Smooth muscle cell (in vitro differentiated cells): ENCODE measurements around the gene CFAP221. TPM values are rescaled to one million over a fixed set of nuclear protein-coding genes. Genes with fewer than 3 reads are reported as not detected.

Experiments used
- DNase-seq: peaks from one replicate; lab custom pipeline; 2025; ENCODE audit not compliant: unreplicated experiment; lab: John Stamatoyannopoulos, UW
- H2AFZ ChIP-seq: fragments of 200-600 bp; sonication (generic); 2 replicates; pipeline ENCODE4 v1.6.0; 2016; ENCODE audit warnings: antibody characterized with exemption, low read depth, mild to moderate bottlenecking
- H3F3A ChIP-seq: fragments of 200-600 bp; sonication (generic); 2 replicates; pipeline ENCODE4 v1.6.0; 2017; ENCODE audit warnings: antibody characterized with exemption, low read depth
- H3K27ac ChIP-seq: fragments of 200-600 bp; sonication (generic); 2 replicates; pipeline ENCODE4 v1.5.1; 2016; ENCODE audit warnings: low read depth, mild to moderate bottlenecking
- H3K27me3 ChIP-seq: fragments of 200-600 bp; sonication (generic); 2 replicates; pipeline ENCODE4 v1.6.1; 2016; ENCODE audit warnings: low read depth, mild to moderate bottlenecking
- H3K36me3 ChIP-seq: fragments of 200-600 bp; sonication (generic); 2 replicates; pipeline ENCODE4 v1.5.1; 2016; ENCODE audit warnings: low read depth
- H3K4me1 ChIP-seq: fragments of 200-600 bp; sonication (generic); 2 replicates; pipeline ENCODE4 v1.5.1; 2016; ENCODE audit warnings: low read depth
- H3K4me2 ChIP-seq: fragments of 200-600 bp; sonication (generic); 2 replicates; pipeline ENCODE4 v1.6.0; 2016; ENCODE audit warnings: mild to moderate bottlenecking
- H3K4me3 ChIP-seq: fragments of 200-600 bp; sonication (generic); 2 replicates; pipeline ENCODE4 v1.5.1; 2016; ENCODE audit warnings: mild to moderate bottlenecking
- H3K79me2 ChIP-seq: fragments of 200-600 bp; sonication (generic); 2 replicates; pipeline ENCODE4 v1.6.0; 2016; ENCODE audit warnings: low read depth, mild to moderate bottlenecking
- H3K9ac ChIP-seq: fragments of 200-600 bp; sonication (generic); 2 replicates; pipeline ENCODE4 v1.6.0; 2016; ENCODE audit warnings: low read depth
- H3K9me3 ChIP-seq: fragments of 200-600 bp; sonication (generic); replicated peaks from 2 replicates; pipeline ENCODE4 v1.5.1; 2016; ENCODE audit warnings: low read depth
- H4K20me1 ChIP-seq: fragments of 200-600 bp; sonication (generic); 2 replicates; pipeline ENCODE4 v1.6.0; 2016; ENCODE audit warnings: low read depth
- CTCF ChIP-seq: fragments of 200-600 bp; sonication (generic); IDR thresholded peaks from 2 replicates; pipeline ENCODE4 v1.5.1; 2017; ENCODE audit warnings: borderline replicate concordance, mild to moderate bottlenecking, antibody characterized with exemption; ENCODE audit not compliant: insufficient read depth, poor library complexity, severe bottlenecking
- WGBS: methylation state at CpG from one replicate; pipeline ENCODE4 v1.1.7; 2016; ENCODE audit warnings: low lambda C conversion rate; 5-methylcytosine and 5-hydroxymethylcytosine counted together
- polyA plus RNA-seq: library from polyadenylated mRNA; unstranded; fragments of >200 nt; fragmentation: Nextera tagmentation; extraction: Ambion mirVana; gene quantifications from 2 replicates; pipeline ENCODE4 v1.2.1, GENCODE V29; 2016
- total RNA-seq: library from RNA; depleted of rRNA; stranded (reverse); fragments of >200 nt; gene quantifications from 2 replicates; pipeline ENCODE4 v1.2.3, GENCODE V29; 2014

CFAP221 gene
- total and polyA plus RNA-seq, 2 experiments from 2014 or later, result 0.17 to 0.31 TPM

- Histone ChIP-seq H3F3A (no peaks in the 10 kb centered on the region), H3K79me2 (peaks cover 4% of the 10 kb centered on the region), H3K4me2 (no peak overlapping the region), H3K4me1 (peaks cover 6% of the 10 kb centered on the region), H4K20me1 (peaks cover 5% of the 10 kb centered on the region), H3K36me3 (no peaks in the 10 kb centered on the region), H2AFZ (no peak overlapping the region), H3K4me3 (no peak overlapping the region), H3K27me3 (no peaks in the 10 kb centered on the region), H3K9ac (no peak overlapping the region), H3K27ac (no peak overlapping the region), H3K9me3 (no peaks in the 10 kb centered on the region)
- TF ChIP-seq CTCF, result no peak
- DNase-seq, result no peak
- 71% methylated on average over 18 of the region's 22 CpGs for WGBS
These were observed 139.6 kb downstream of the CFAP221 start for GRCh38 chr2:119683713-119684443.

GRCh38 chr2:119684518-119684917 lies 140.3 kb downstream of the CFAP221 start:
- Histone ChIP-seq H3K27me3 (no peaks in the 10 kb centered on the region), H3K4me1 (peaks cover 5% of the 10 kb centered on the region), H3K4me3 (no peak overlapping the region), H3K79me2 (peaks cover 3% of the 10 kb centered on the region), H2AFZ (no peak overlapping the region), H3K36me3 (no peaks in the 10 kb centered on the region), H4K20me1 (peaks cover 5% of the 10 kb centered on the region), H3K9ac (no peak overlapping the region), H3F3A (no peaks in the 10 kb centered on the region), H3K4me2 (no peak overlapping the region), H3K27ac (no peak overlapping the region), H3K9me3 (no peaks in the 10 kb centered on the region)
- TF ChIP-seq CTCF, result no peak
- WGBS, result 76% methylated on average over 3 of the region's 3 CpGs
- DNase-seq, result no peak

GRCh38 chr2:119688616-119689015 lies 144.4 kb downstream of the CFAP221 start:
- 94% methylated on average over 12 of the region's 12 CpGs for WGBS
- Histone ChIP-seq H3K79me2 (no peaks in the 10 kb centered on the region), H3K36me3 (no peaks in the 10 kb centered on the region), H4K20me1 (no peaks in the 10 kb centered on the region), H3K4me1 (no peaks in the 10 kb centered on the region), H3K4me3 (no peak overlapping the region), H3K27ac (no peak overlapping the region), H3K9ac (no peak overlapping the region), H3K9me3 (no peaks in the 10 kb centered on the region), H3F3A (no peaks in the 10 kb centered on the region), H2AFZ (no peak overlapping the region), H3K27me3 (no peaks in the 10 kb centered on the region), H3K4me2 (no peak overlapping the region)
- DNase-seq, result no peak
- TF ChIP-seq CTCF, result no peak

GRCh38 chr2:119689218-119689617 lies 145.0 kb downstream of the CFAP221 start:
- H3F3A ChIP-seq, result no peaks in the 10 kb centered on the region
- H3K27me3 ChIP-seq, result no peaks in the 10 kb centered on the region
- H3K9me3 ChIP-seq, result no peaks in the 10 kb centered on the region
- no peak for DNase-seq
- H3K9ac ChIP-seq, result no peak overlapping the region
- H3K4me3 ChIP-seq, result no peak overlapping the region
- H3K79me2 ChIP-seq, result no peaks in the 10 kb centered on the region
- H2AFZ ChIP-seq, result no peak overlapping the region
- H3K4me1 ChIP-seq, result no peaks in the 10 kb centered on the region
- TF ChIP-seq CTCF, result no peak
- H3K27ac ChIP-seq, result no peak overlapping the region
- no peaks in the 10 kb centered on the region for H4K20me1 ChIP-seq
- no peaks in the 10 kb centered on the region for H3K36me3 ChIP-seq
- H3K4me2 ChIP-seq, result no peak overlapping the region
- 92% methylated on average over 4 of the region's 4 CpGs for WGBS
